HCT116 (cell line): Measurements from ENCODE around the gene RANBP9. TPM values are rescaled to one million over a fixed set of nuclear protein-coding genes. Genes with fewer than 3 reads are reported as not detected.

Experiments
- ATAC-seq: fragments of 200-7000 bp; cut with Tn5 transposase; 2 replicates; pipeline ENCODE4 v1.9.1; 2020; ENCODE audit warnings: mild to moderate bottlenecking, moderate library complexity
- BruUV-seq: library from RNA; stranded (reverse); fragments of 400-500 nt; replicated peaks from 2 replicates; lab custom pipeline; 2021; lab: Mats Ljungman, UMichigan
- CTCF ChIA-PET: fragments of 300-600 bp; sonication (Branson Sonifier 250); formaldehyde crosslinking; loops from one replicate; lab custom pipeline; 2021; ENCODE audit warnings: antibody characterized with exemption; lab: Charles Lee
- POLR2A ChIA-PET: fragments of 300-600, 350-600 bp; sonication (Branson Sonifier 250); formaldehyde crosslinking; loops from one replicate; lab custom pipeline; 2021; ENCODE audit warnings: antibody characterized with exemption; lab: Charles Lee
- RAD21 ChIA-PET, 2 experiments: fragments of 300-600 bp; sonication (Branson Sonifier 250); formaldehyde crosslinking; loops; one replicate each; lab custom pipeline; 2023; ENCODE audit warnings: low total read pairs in 2 of 2; ENCODE audit not compliant: uncharacterized antibody in 2 of 2, unreplicated experiment in 2 of 2, low non-redundant PET in 1 of 2; lab: Charles Lee
- DNase-seq: peaks from one replicate; pipeline ENCODE4 v3.0.0-alpha.2; 2010; ENCODE audit warnings: low read depth, low spot score
- H2AFZ ChIP-seq: fragments of 200-600 bp; shearing (Covaris generic), sonication (generic); 2 replicates; pipeline ENCODE4 v1.6.1; 2017; ENCODE audit warnings: low read depth, mixed run types, mixed read lengths, antibody characterized with exemption, low read length; ENCODE audit not compliant: poor library complexity, severe bottlenecking
- H3K27ac ChIP-seq: 2 replicates; pipeline ENCODE4 v1.5.1; 2012; ENCODE audit warnings: low read depth, low read length
- H3K27me3 ChIP-seq: fragments of 200-600 bp; sonication (generic); 2 replicates; pipeline ENCODE4 v1.6.1; 2016; ENCODE audit warnings: mixed run types, low read length, mixed read lengths; ENCODE audit not compliant: insufficient read depth
- H3K36me3 ChIP-seq, 2 experiments: fragments of 200-500 bp in 1 of 2; fragments of 200-600 bp in 1 of 2; sonication (Bioruptor generic) in 1 of 2; sonication (generic) in 1 of 2; 2 replicates each; pipeline versions ENCODE4 v1.5.1 to v1.6.1; 2014 to 2016; ENCODE audit warnings: low read length in 2 of 2, inconsistent platforms in 1 of 2, mixed read lengths in 1 of 2, mixed run types in 1 of 2; ENCODE audit not compliant: insufficient read depth in 2 of 2, control insufficient read depth in 1 of 2
- H3K4me1 ChIP-seq, 2 experiments: fragments of 200-600 bp in 1 of 2; sonication (generic) in 1 of 2; 2 replicates each; pipeline versions ENCODE4 v1.5.1 to v1.6.1; 2012 to 2017; ENCODE audit warnings: low read length in 2 of 2, inconsistent platforms in 1 of 2, mild to moderate bottlenecking in 1 of 2, mixed read lengths in 1 of 2, mixed run types in 1 of 2, moderate library complexity in 1 of 2; ENCODE audit not compliant: insufficient read depth in 2 of 2, control insufficient read depth in 1 of 2
- H3K4me2 ChIP-seq: fragments of 200-600 bp; sonication (generic); 2 replicates; pipeline ENCODE4 v1.6.1; 2017; ENCODE audit warnings: mixed run types, low read length, mixed read lengths
- H3K4me3 ChIP-seq, 2 experiments: fragments of 200-600 bp in 1 of 2; sonication (generic) in 1 of 2; replicated peaks in 1 of 2; 2 replicates each; pipeline ENCODE4 v1.5.1; 2011 to 2016; ENCODE audit warnings: low read length in 2 of 2, control low read depth in 1 of 2, low read depth in 1 of 2, mild to moderate bottlenecking in 1 of 2, mixed read lengths in 1 of 2, mixed run types in 1 of 2
- H3K79me2 ChIP-seq: fragments of 200-600 bp; sonication (generic); 2 replicates; pipeline ENCODE4 v1.6.1; 2017; ENCODE audit warnings: mild to moderate bottlenecking, mixed run types, low read length, moderate library complexity, mixed read lengths; ENCODE audit not compliant: insufficient read depth
- H3K9ac ChIP-seq: fragments of 200-600 bp; sonication (generic); 2 replicates; pipeline ENCODE4 v1.6.1; 2016; ENCODE audit warnings: low read length, mixed read lengths
- H3K9me2 ChIP-seq: fragments of 200-600 bp; sonication (generic), shearing (Covaris generic); 2 replicates; pipeline ENCODE4 v1.6.1; 2017; ENCODE audit warnings: mixed run types, mild to moderate bottlenecking, moderate library complexity; ENCODE audit not compliant: insufficient read depth
- H3K9me3 ChIP-seq, 2 experiments: fragments of 200-500 bp in 1 of 2; fragments of 200-600 bp in 1 of 2; sonication (Bioruptor generic) in 1 of 2; sonication (generic) in 1 of 2; 2 replicates each; pipeline ENCODE4 v1.6.1; 2014 to 2017; ENCODE audit warnings: low read length in 2 of 2, mixed read lengths in 2 of 2, inconsistent platforms in 1 of 2, low read depth in 1 of 2, mild to moderate bottlenecking in 1 of 2, mixed run types in 1 of 2, moderate library complexity in 1 of 2; ENCODE audit not compliant: control insufficient read depth in 1 of 2, insufficient read depth in 1 of 2
- H4K20me1 ChIP-seq: fragments of 200-600 bp; sonication (generic), shearing (Covaris generic); 2 replicates; pipeline ENCODE4 v1.6.1; 2017; ENCODE audit warnings: mixed run types, mild to moderate bottlenecking, moderate library complexity; ENCODE audit not compliant: insufficient read depth
- ELF1 ChIP-seq: IDR thresholded peaks from 2 replicates; pipeline ENCODE4 v1.6.1; 2012; ENCODE audit warnings: low read depth, borderline replicate concordance
- MAX ChIP-seq: IDR thresholded peaks from 2 replicates; pipeline ENCODE4 v1.6.1; 2012
- POLR2A ChIP-seq: IDR thresholded peaks from 2 replicates; pipeline ENCODE4 v1.7.0; 2011; ENCODE audit warnings: borderline replicate concordance; ENCODE audit not compliant: insufficient read depth, insufficient read length; ENCODE audit errors: extremely low read depth
- POLR2AphosphoS5 ChIP-seq: IDR thresholded peaks from 2 replicates; pipeline ENCODE4 v1.6.1; 2011; ENCODE audit warnings: mild to moderate bottlenecking, low read depth, low read length, moderate library complexity
- RAD21 ChIP-seq: IDR thresholded peaks from 2 replicates; pipeline ENCODE4 v1.6.1; 2012; ENCODE audit warnings: low read depth, mild to moderate bottlenecking
- YY1 ChIP-seq: IDR thresholded peaks from 2 replicates; pipeline ENCODE4 v1.6.1; 2011; ENCODE audit warnings: low read length, low read depth, moderate library complexity, mild to moderate bottlenecking; ENCODE audit not compliant: insufficient replicate concordance; ENCODE audit errors: extremely low read depth
- ZFX ChIP-seq: fragments of 450-650 bp; IDR thresholded peaks from 2 replicates; pipeline ENCODE4 v1.6.1; 2017
- ZNF274 ChIP-seq: fragments of 200-500 bp; sonication (Bioruptor generic); IDR thresholded peaks from 2 replicates; pipeline ENCODE4 v1.6.1; 2014; ENCODE audit warnings: mild to moderate bottlenecking, low read depth, low read length, inconsistent platforms
- intact Hi-C: fragments of 100-400 bp; cut with micrococcal nuclease; formaldehyde crosslinking; loops from 2 replicates; pipeline ENCODE4 v1.10.0; 2022
- total RNA-seq: library from RNA; stranded (reverse); gene quantifications from one replicate; pipeline ENCODE4 v1.2.1, GENCODE V29; 2021; ENCODE audit not compliant: unreplicated experiment

Gene RANBP9
- total RNA-seq, 1 experiment from 2014 or later, result 48.0 TPM

- intact Hi-C loops, result no loop called here
- Histone ChIP-seq H3K9me3 (no peaks in the 10 kb centered on the region), H3K27me3 (no peaks in the 10 kb centered on the region), H3K9me2 (no peaks in the 10 kb centered on the region), H3K4me1 (no peaks in the 10 kb centered on the region), H3K4me3 (no peak overlapping the region), H3K4me2 (no peak overlapping the region), H3K9ac (no peak overlapping the region), H3K27ac (no peak overlapping the region), H3K36me3 (no peaks in the 10 kb centered on the region), H2AFZ (no peak overlapping the region), H4K20me1 (no peaks in the 10 kb centered on the region), H3K79me2 (no peaks in the 10 kb centered on the region)
- ATAC-seq, result no peak
- BruUV-seq, result no TSS peak
- ChIA-PET CTCF (no interaction called here), RAD21 (no interaction called here), POLR2A (interaction anchor here (0.7 kb wide), 1 partner anchor 324 kb away, joined by 3 read pairs; no protein-coding TSS in a partner anchor)
- TF ChIP-seq MAX, result no peak
- TF ChIP-seq POLR2A, result no peak
- no peak for TF ChIP-seq ZFX
- TF ChIP-seq ELF1, result no peak
- no peak for DNase-seq
Observed at GRCh38 chr6:13742961-13743735, 31.5 kb upstream of the RANBP9 start.

- H3K79me2 ChIP-seq, result no peaks in the 10 kb centered on the region
- H3K4me1 ChIP-seq, result no peaks in the 10 kb centered on the region
- ChIA-PET CTCF (no interaction called here), POLR2A (no interaction called here), RAD21 (no interaction called here)
- intact Hi-C loops, result no loop called here
- H3K27ac ChIP-seq, result no peak overlapping the region
- DNase-seq (no peak), ATAC-seq (no peak)
- H3K36me3 ChIP-seq, result no peaks in the 10 kb centered on the region
- no peaks in the 10 kb centered on the region for H3K27me3 ChIP-seq
- H3K4me2 ChIP-seq, result no peak overlapping the region
- BruUV-seq, result no TSS peak
- no peak overlapping the region for H3K4me3 ChIP-seq
- H3K9ac ChIP-seq, result no peak overlapping the region
- H4K20me1 ChIP-seq, result no peaks in the 10 kb centered on the region
- no peaks in the 10 kb centered on the region for H3K9me3 ChIP-seq
- no peak overlapping the region for H2AFZ ChIP-seq
- H3K9me2 ChIP-seq, result no peaks in the 10 kb centered on the region
- no peak for TF ChIP-seq YY1
- no peak for TF ChIP-seq RAD21
- no peak for TF ChIP-seq POLR2AphosphoS5
- no peak for TF ChIP-seq ZNF274
Observed at GRCh38 chr6:13741365-13741764, 29.7 kb upstream of the RANBP9 start.
